GM10248 (cell line): ENCODE data around the gene PRIMPOL.

Experiments used
- CTCF ChIA-PET: fragments of 300-600 bp; sonication (Branson Sonifier 250); formaldehyde crosslinking; extraction: SDS; loops from one replicate; lab custom pipeline; 2021; ENCODE audit warnings: antibody characterized with exemption; lab: Yijun Ruan, JAX
- POLR2A ChIA-PET: fragments of 350-650 bp; sonication (Branson Sonifier 250); formaldehyde crosslinking; extraction: SDS; loops from one replicate; lab custom pipeline; 2020; ENCODE audit warnings: antibody characterized with exemption; lab: Yijun Ruan, JAX
- DNase-seq: peaks from one replicate; pipeline ENCODE4 v3.0.0; 2012; ENCODE audit errors: extremely low spot score
- CTCF ChIP-seq: IDR thresholded peaks from 2 replicates; pipeline ENCODE4 v1.5.1; 2012; ENCODE audit warnings: mild to moderate bottlenecking, low read depth; ENCODE audit errors: extremely low read depth, missing control alignments, control extremely low read depth

PRIMPOL gene

GRCh38 chr4:184689681-184690080, 40.1 kb downstream of the PRIMPOL start:
- no peak for TF ChIP-seq CTCF
- no peak for DNase-seq
- ChIA-PET POLR2A (no interaction called here), CTCF (interaction anchor here (1.3 to 1.8 kb wide), 3 partner anchors 11 to 124 kb away, joined by 3 to 6 read pairs (median 3); no protein-coding TSS in a partner anchor)

- POLR2A ChIA-PET, result no interaction called here
Measured at GRCh38 chr4:184693056-184693455, 43.5 kb downstream of the PRIMPOL start.

DNA sequence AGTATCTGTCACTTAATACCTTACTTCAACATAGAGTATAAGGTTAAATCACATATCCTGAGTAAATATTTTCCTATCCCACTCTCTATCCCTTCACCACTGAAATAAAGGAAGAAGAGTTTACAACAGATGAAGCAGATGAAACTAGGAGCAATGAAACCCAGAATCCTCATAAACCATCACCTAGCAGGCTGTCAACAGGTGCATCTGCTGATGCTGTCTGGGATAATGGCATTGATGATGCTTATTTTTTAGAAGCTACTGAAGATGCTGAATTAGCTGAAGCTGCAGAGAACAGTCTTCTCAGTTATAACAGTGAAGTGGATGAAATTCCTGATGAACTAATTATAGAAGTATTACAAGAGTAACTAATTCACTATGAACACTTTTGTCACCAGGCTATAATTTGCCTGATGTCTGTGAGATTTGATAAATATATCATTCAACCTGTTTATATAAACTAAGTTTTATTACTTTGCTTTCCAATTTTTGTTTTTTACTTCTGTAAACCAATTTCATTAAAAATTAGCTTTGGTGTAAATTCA, 44.9 kb downstream of the PRIMPOL start:
- POLR2A ChIA-PET, result no interaction called here
- no peak for TF ChIP-seq CTCF
- DNase-seq, result no peak
- CTCF ChIA-PET, result interaction anchor here (1.0 to 1.9 kb wide), 6 partner anchors 9 to 23 kb away, joined by 3 to 6 read pairs (median 4); no protein-coding TSS in a partner anchor

More at GRCh38 chr4:184693056-184693455, 43.5 kb downstream of the PRIMPOL start:
- CTCF ChIA-PET, result no interaction called here
- DNase-seq, result no peak
- no peak for TF ChIP-seq CTCF

- ChIA-PET CTCF (interaction anchor here (0.9 to 1.9 kb wide), 8 partner anchors 9 to 431 kb away, joined by 3 to 6 read pairs (median 4); no protein-coding TSS in a partner anchor), POLR2A (no interaction called here)
- no peak for TF ChIP-seq CTCF
- no peak for DNase-seq
Measured at GRCh38 chr4:184695178-184695896, 45.8 kb downstream of the PRIMPOL start.

- no peak for TF ChIP-seq CTCF
- DNase-seq, result no peak
- ChIA-PET POLR2A (no interaction called here), CTCF (interaction anchor here (1.4 to 1.5 kb wide), 2 partner anchors 10 to 13 kb away, joined by 4 read pairs; no protein-coding TSS in a partner anchor)
Measured at GRCh38 chr4:184697956-184698355, 48.4 kb downstream of the PRIMPOL start.

- TF ChIP-seq CTCF, result no peak
- no peak for DNase-seq
- CTCF ChIA-PET, result interaction anchor here (1.8 kb wide), 1 partner anchor 13 kb away, joined by 5 read pairs; no protein-coding TSS in a partner anchor
- POLR2A ChIA-PET, result no interaction called here
Measured at GRCh38 chr4:184699941-184700340, 50.4 kb downstream of the PRIMPOL start.
